Kidney (tissue), 14 donors: ENCODE measurements around the gene SPRR2B. TPM values are rescaled to one million over a fixed set of nuclear protein-coding genes. Genes with fewer than 3 reads are reported as not detected.

Experiments used
- DNase-seq, 5 donors: peaks; one replicate each; pipeline ENCODE4 v3.0.0-alpha.2; 2013 to 2020
- FAIRE-seq: peaks from 2 replicates; lab custom pipeline; 2012; peaks lifted over from hg19 to GRCh38; lab: Jason Lieb, UNC
- H3K27ac ChIP-seq, 2 donors: one replicate each; pipeline ENCODE4 v1.7.0; 2013; ENCODE audit warnings: low read depth in 2 of 2, low read length in 2 of 2, inconsistent platforms in 1 of 2
- H3K27me3 ChIP-seq: one replicate; pipeline ENCODE4 v1.7.1; 2013; ENCODE audit warnings: low read length, inconsistent platforms; ENCODE audit not compliant: control insufficient read depth, insufficient read depth
- H3K36me3 ChIP-seq, 3 donors: one replicate each; pipeline versions ENCODE4 v1.7.0 to v1.7.1; 2013; ENCODE audit warnings: low read length in 3 of 3, control low read depth in 1 of 3, inconsistent platforms in 1 of 3; ENCODE audit not compliant: insufficient read depth in 3 of 3, control insufficient read depth in 2 of 3
- H3K4me1 ChIP-seq, 3 donors: one replicate each; pipeline versions ENCODE4 v1.7.0 to v1.7.1; 2013; ENCODE audit warnings: low read length in 3 of 3, inconsistent platforms in 1 of 3, low read depth in 1 of 3; ENCODE audit not compliant: control insufficient read depth in 2 of 3, insufficient read depth in 2 of 3
- H3K4me3 ChIP-seq, 3 donors: one replicate each; pipeline versions ENCODE4 v1.7.0 to v1.8.1; 2013; ENCODE audit warnings: low read length in 3 of 3, control low read depth in 1 of 3, inconsistent platforms in 1 of 3
- H3K9ac ChIP-seq, 3 donors: one replicate each; pipeline versions ENCODE4 v1.7.0 to v1.7.1; 2013; ENCODE audit warnings: low read length in 3 of 3, control low read depth in 1 of 3, inconsistent platforms in 1 of 3
- H3K9me3 ChIP-seq, 3 donors: one replicate each; pipeline versions ENCODE4 v1.7.0 to v1.7.1; 2013; ENCODE audit warnings: low read length in 3 of 3, control low read depth in 1 of 3, inconsistent platforms in 1 of 3; ENCODE audit not compliant: control insufficient read depth in 2 of 3, insufficient read depth in 1 of 3
- CTCF ChIP-seq: IDR thresholded peaks from 3 replicates; pipeline ENCODE4 v1.5.1; 2012; ENCODE audit warnings: mild to moderate bottlenecking, moderate library complexity, borderline replicate concordance; ENCODE audit not compliant: insufficient read depth; ENCODE audit errors: extremely low read depth
- intact Hi-C: fragments of 100-400 bp; cut with DNase I; formaldehyde crosslinking; loops from one replicate; pipeline ENCODE4 v1.11.1; 2022
- polyA plus RNA-seq: library from polyadenylated mRNA; stranded (reverse); fragments of 350-450 nt; fragmentation: Illumina TruSeq; extraction: RNeasy Lipid Tissue Mini Kit (QIAGEN cat#74804); gene quantifications from one replicate; pipeline ENCODE4 v1.2.3, GENCODE V29; 2014; ENCODE audit warnings: low read depth, low replicate concordance; ENCODE audit not compliant: insufficient read depth
- total RNA-seq: library from RNA; stranded (reverse); fragmentation: NEBNext Ultra II Directional; extraction: Animal tissue kit (Norgen Biotek cat#: 25700); gene quantifications from one replicate; pipeline ENCODE4 v1.2.1, GENCODE V29; 2021
- donor health status: control.
- donor health status: control.
- donor health status: control.
- donor health status: control.
- donor health status: control.
- donor health status: DM: yes; HTN: yes; CAD: no.
- donor health status: Normal renal cell carcinoma (clear cell type).

The SPRR2B gene
- total and polyA plus RNA-seq, 2 donors from 2014 or later: not detected

- DNase-seq (no peak), FAIRE-seq (no peak)
- no peak overlapping the region for H3K9ac ChIP-seq
- no peaks in the 10 kb centered on the region for H3K27me3 ChIP-seq
- TF ChIP-seq CTCF: no peak
- no peaks in the 10 kb centered on the region for H3K36me3 ChIP-seq
- no peak overlapping the region for H3K4me3 ChIP-seq
- no peak overlapping the region for H3K27ac ChIP-seq
- intact Hi-C loops: no loop called here
- no peaks in the 10 kb centered on the region for H3K9me3 ChIP-seq
- H3K4me1 ChIP-seq: no peaks in the 10 kb centered on the region
Observed at GRCh38 chr1:153095764-153096163, 24.4 kb upstream of the SPRR2B start.

- no peaks in the 10 kb centered on the region for H3K4me1 ChIP-seq
- H3K9ac ChIP-seq: no peak within 1 kb of the TSS
- no peaks in the 10 kb centered on the region for H3K27me3 ChIP-seq
- H3K36me3 ChIP-seq: no peaks in the 10 kb centered on the region
- intact Hi-C loops: no loop called here
- DNase-seq (no peak), FAIRE-seq (no peak)
- no peak within 1 kb of the TSS for H3K27ac ChIP-seq
- no peaks in the 10 kb centered on the region for H3K9me3 ChIP-seq
- no peak for TF ChIP-seq CTCF
- no peak within 1 kb of the TSS for H3K4me3 ChIP-seq
Observed at GRCh38 chr1:153094426-153094825, 23.0 kb upstream of the SPRR2B start, which contains the start of gene SPRR2E. Gene SPRR2E (minus strand): TSS chr1:153094526. CDS start chr1:153093751, 775 bp downstream.

GRCh38 chr1:153087652-153088051 lies 16.2 kb upstream of the SPRR2B start:
- intact Hi-C loops: no loop called here
- H3K4me1 ChIP-seq: no peaks in the 10 kb centered on the region
- no peak overlapping the region for H3K9ac ChIP-seq
- no peak overlapping the region for H3K27ac ChIP-seq
- H3K27me3 ChIP-seq: no peaks in the 10 kb centered on the region
- TF ChIP-seq CTCF: no peak
- no peaks in the 10 kb centered on the region for H3K36me3 ChIP-seq
- DNase-seq: no peak
- peaks cover 0 to 2% (median 0%) of the 10 kb centered on the region in 3 donors for H3K9me3 ChIP-seq
- no peak overlapping the region for H3K4me3 ChIP-seq
- FAIRE-seq: no peak

- intact Hi-C loops: no loop called here
- no peak for TF ChIP-seq CTCF
- Histone ChIP-seq H3K36me3 (no peaks in the 10 kb centered on the region), H3K9ac (no peak overlapping the region), H3K4me3 (no peak overlapping the region), H3K4me1 (no peaks in the 10 kb centered on the region), H3K27ac (no peak overlapping the region), H3K27me3 (no peaks in the 10 kb centered on the region), H3K9me3 (peaks cover 0 to 2% (median 0%) of the 10 kb centered on the region in 3 donors)
- FAIRE-seq (no peak), DNase-seq (no peak)
Observed at GRCh38 chr1:153081736-153082135, 10.3 kb upstream of the SPRR2B start.
